Neural progenitor cell (in vitro differentiated cells): Measurements from ENCODE around the gene SYNE3.

Experiments
- CTCF ChIP-seq: fragments of 200-600 bp; sonication (generic); IDR thresholded peaks from 2 replicates; pipeline ENCODE4 v1.5.1; 2017; ENCODE audit warnings: antibody characterized with exemption, mild to moderate bottlenecking
- EZH2 ChIP-seq: fragments of 200-600 bp; sonication (generic); IDR thresholded peaks from 2 replicates; pipeline ENCODE4 v1.6.1; 2017; ENCODE audit warnings: antibody characterized with exemption, mild to moderate bottlenecking, moderate library complexity
- EZH2phosphoT487 ChIP-seq: fragments of 200-600 bp; sonication (generic); IDR thresholded peaks from 2 replicates; pipeline ENCODE4 v1.6.1; 2017; ENCODE audit warnings: antibody characterized with exemption

- TF ChIP-seq CTCF (no peak), EZH2 (no peak), EZH2phosphoT487 (no peak)
These were observed 9.5 kb upstream of the SYNE3 start for GRCh38 chr14:95525999-95526398.
